ENCODE measurements around the gene ATP5MC3.

GRCh38 chr2:175137793-175138192 is 43.7 kb downstream of the ATP5MC3 start:
- TF ChIP-seq CTCF (IDR thresholded peaks at IDR 0.05), result no peak
- TF ChIP-seq POLR2A (IDR thresholded peaks at IDR 0.05), result no peak

All from Peyer's patch (tissue), 4 donors.